Fibroblast of skin of left biceps (primary cell): ENCODE results near the gene SGCD.
"Not testable (repeated sequence)": the region's sequence is repeated elsewhere in the genome, so short reads cannot be mapped to it uniquely, and the experiment has no call there.

Experiments used
- DNase-seq, 2 experiments: peaks; one replicate each; pipeline ENCODE4 v3.0.0-alpha.2; 2013; ENCODE audit warnings: low read depth in 2 of 2

Gene SGCD

DNA sequence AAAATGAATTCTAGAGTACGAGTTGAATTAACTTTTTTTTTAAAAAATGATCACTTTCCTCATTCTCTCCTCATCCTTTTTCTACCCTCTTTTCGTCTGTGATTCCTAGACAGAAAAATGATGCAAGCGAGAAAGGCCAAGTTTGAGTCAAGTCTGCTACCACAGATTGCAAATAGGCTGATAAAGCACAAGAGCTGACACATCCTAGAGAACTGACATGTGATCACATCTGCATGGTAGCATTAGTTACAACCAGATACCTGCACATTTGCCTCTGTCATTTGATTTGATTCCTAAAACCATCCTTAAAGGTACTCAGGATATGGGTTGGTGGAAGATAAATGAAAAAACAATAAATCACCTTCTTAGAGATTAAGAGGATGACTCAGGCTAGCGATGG lies 297.7 kb downstream of the SGCD start:
- no peak for DNase-seq

- no peak for DNase-seq
These were observed 301.5 kb downstream of the SGCD start for GRCh38 chr5:156628421-156628820.

DNA sequence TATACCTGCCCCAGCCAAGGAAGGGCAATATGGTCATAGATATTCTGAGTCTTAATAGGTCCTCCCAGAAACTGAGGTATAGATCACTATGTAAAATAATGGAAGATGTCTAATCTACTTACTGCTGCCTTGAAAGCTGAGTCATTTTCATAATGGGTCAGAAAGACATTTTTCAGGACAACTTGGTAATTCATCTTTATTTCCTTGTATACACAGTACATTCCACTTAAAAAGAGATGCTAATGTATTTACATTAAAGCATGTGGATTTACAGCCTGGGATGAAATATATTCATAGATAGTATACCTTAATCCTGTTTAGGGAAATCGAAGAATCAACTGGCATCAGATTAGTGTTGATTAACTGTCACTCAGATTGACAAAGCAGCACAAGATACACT lies 304.0 kb downstream of the SGCD start:
- DNase-seq, result no peak

- no peak for DNase-seq
These were observed 307.3 kb downstream of the SGCD start for GRCh38 chr5:156634301-156634700.

GRCh38 chr5:156640691-156641241 lies 313.8 kb downstream of the SGCD start:
- peak; percentile 77 to 79 for DNase-seq

- no peak for DNase-seq
These were observed 314.7 kb downstream of the SGCD start for GRCh38 chr5:156641686-156642085.

DNA sequence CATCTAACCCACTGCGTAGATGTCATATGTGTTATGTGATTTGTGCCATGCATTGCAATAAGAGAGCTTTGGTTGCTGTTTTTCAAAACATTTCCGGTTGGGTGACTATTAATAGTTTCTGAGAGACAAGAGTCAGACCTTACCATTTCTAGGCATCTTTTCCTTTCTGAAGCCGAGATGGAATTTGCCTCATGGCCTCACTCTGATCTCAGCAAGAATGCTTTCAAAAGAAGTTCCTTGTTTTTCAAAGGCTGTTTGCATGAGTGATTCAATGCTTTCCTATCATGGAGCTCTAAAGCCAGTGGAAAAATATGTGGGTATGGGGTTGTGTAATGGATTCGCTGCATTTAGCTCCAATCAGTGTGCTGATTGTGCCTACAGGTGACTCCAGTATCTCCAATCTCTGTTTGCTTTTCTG lies 320.1 kb downstream of the SGCD start:
- no peak for DNase-seq

DNA sequence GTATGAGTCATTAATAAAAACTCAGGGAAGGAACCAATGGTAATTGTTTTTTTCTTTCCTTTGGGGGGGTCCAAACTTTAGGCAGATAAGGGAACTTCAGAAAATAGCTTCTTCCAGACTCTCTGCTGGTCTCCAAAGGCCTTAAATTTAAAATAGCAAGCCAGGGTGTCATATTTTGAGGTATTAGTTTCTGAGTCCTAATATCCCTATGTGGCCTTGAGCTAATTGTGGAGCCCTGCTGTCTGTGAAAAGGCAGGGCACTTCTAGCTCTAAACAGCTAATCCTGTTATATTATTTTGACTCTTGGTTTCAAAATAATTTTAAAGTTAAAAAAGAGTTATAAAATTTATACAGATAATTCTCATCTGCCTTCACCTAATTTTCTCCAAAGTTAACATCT lies 327.5 kb downstream of the SGCD start:
- DNase-seq, result no peak

DNA sequence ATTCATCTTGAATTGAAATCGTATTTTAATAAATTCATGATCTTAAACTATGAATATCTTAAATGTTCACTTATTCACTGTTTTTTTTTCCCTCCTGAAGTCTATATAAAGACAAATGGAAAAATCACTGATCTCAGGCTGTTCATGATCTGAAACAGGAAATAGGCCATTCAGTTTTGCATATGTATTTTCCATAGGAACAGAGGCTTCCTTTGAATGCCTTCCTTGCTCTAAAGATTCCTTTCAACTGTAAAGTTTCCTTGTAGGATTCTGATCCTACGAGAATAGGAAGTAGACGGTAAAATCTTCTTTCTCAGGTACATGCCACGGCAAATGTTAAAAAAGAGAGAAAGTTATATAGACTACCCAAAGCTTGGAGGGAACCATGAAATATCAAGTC lies 328.8 kb downstream of the SGCD start:
- no peak for DNase-seq

GRCh38 chr5:156664832-156665231 lies 337.9 kb downstream of the SGCD start:
- not testable (repeated sequence) for DNase-seq

DNA sequence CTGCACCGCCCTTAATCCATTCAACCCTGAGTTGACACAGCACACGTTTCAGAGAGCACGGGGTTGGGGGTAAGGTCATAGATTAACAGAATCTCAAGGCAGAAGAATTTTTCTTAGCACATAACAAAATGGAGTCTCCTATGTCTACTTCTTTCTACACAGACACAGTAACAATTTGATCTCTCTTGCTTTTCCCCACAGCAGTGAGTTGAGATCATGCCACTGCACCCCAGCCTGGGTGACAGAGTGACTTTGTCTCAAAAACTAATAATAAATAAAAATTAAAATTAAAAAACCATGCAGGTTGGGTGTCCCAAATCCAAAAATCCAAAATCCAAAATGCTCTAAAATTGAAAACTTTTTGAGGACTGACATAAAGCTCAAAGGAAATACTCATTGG lies 339.7 kb downstream of the SGCD start:
- not testable (repeated sequence) for DNase-seq

DNA sequence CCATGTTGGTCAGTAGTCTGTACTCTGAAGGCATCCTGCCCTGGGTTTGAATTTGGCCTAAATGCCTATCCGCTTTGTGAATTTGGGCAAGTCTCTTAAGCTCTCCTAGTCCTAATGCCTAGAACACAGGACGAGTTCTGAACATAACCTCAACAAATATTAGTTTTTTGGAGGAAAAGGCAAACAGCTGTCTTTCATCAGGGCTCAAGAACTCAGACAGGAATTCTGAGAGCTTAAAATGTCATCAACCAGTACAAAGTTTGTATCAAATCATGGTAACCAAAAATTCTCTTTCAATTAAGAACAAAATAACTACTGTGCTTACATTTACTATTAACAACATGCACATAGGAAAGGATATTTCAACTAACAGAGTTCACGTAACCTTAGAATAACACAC lies 340.7 kb downstream of the SGCD start:
- DNase-seq, result no peak

- no peak for DNase-seq
These were observed 342.5 kb downstream of the SGCD start for GRCh38 chr5:156669416-156669815.

DNA sequence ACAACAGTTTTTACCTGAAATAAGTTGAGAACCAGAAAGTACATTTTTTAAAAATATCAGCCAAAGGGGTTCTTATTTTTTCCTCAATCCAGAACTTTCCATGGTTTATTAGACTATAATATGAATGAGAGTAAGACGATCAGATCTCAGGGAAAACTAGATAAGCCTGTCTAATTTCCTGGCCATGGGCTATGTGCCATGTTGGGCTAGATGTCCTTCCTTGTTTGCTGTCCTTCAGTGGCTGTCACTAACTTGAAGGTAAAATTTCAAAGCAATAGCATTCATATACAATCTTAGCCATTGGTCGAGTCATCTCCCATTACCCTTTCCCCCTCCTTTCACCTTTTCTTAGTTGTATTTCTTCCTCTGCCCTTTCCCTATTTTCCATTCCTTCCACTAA lies 343.7 kb downstream of the SGCD start:
- no peak for DNase-seq

DNA sequence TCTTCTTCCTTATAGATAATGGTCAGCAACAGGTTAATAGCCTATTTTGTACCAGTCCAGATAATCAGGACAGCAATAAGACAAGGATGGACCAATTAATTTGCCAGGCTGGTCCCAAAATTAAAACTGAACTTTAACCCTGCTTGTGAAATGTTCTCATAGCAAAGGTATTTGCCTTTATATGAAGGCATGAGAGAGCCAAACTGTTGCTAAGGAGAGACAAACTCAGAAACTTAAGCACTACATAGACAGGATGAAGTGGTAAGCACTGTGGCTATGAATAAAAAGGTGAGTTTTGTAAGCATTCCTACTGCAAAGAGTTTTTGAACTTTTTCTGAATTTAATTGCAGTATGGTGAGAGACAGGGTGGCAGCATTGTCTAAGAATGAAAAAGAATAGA lies 348.4 kb downstream of the SGCD start:
- DNase-seq, result no peak

DNA sequence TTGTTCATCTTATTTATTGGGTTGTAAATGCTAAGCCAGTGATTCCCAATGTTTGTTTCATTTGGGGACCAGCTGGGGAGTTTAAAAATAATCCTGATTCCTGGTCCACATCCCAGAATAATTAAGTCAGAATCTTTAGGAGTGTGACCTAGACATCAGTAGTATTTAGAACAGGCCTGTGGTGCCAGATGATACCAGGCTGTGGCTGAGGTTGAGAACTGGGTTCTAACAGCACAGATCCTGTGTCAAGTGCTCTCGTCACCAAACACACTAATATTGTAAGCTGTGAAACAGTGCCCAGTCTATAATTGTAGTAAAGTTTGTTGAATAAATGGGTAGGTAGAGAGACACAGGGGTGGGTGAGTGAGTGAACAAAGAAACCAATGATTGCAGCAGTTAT lies 351.0 kb downstream of the SGCD start:
- no peak for DNase-seq

- no peak for DNase-seq
These were observed 351.5 kb downstream of the SGCD start for GRCh38 chr5:156678484-156678883.

- no peak for DNase-seq
These were observed 353.9 kb downstream of the SGCD start for GRCh38 chr5:156680831-156681230.

DNA sequence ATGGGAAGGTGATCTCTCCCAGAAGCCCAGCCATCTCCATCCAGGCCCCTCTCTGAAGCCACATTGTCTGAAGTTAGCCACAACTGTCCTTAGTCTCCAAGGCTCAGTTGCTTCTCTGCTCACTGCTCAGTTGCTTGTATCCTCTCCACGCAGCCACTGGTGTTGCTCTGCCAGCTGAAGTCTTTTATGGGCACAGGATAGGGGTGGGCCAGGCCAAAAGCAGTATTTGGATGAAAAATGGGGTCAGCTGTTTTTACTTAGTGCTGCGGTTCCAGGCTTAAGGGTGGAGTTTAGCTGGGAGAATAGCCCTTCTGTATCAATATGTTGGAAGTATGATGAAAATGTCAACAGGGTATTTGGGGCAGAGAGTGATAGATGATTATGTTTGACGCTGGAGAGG lies 354.3 kb downstream of the SGCD start:
- no peak for DNase-seq

GRCh38 chr5:156682971-156683370 lies 356.0 kb downstream of the SGCD start:
- DNase-seq, result no peak

DNA sequence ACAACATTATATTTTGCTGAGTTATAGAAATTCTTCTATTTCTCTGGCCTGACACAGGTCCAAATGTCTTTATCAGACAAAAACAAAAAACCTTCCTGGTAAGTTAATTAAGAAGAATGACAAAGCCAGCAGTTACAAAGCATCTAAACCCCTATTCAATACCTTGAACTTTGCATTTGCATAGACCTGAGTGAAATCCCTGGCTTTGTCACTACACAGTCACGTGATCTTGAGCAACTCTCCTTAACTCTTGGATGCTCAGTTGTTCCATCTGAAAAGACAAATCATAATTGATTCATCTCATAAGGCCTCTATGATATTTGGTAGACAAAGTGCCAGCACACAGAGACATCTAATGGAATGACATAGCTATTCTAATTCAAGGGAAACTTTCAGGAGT lies 356.5 kb downstream of the SGCD start:
- no peak for DNase-seq

GRCh38 chr5:156684216-156684615 lies 357.3 kb downstream of the SGCD start:
- no peak for DNase-seq

DNA sequence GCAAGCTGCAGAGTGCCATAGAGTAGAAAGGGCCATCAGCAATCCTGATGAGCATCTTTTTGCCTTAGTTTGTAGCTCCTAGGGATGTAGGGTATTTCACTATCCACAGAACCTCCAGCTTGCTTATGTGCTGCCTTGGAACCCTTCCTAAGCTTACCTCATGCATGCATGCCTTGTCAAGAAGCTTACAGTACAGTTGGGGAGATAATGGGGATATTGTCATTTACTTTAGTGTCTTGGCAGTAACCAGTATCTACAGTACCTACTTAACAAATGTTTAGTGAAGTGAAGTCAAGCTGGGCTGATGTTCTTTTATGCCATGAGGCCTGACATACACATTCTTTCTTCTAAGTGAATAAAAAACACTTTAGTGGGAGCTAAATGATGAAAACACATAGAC lies 358.5 kb downstream of the SGCD start:
- DNase-seq, result no peak

GRCh38 chr5:156686380-156686779 lies 359.4 kb downstream of the SGCD start:
- no peak for DNase-seq

DNA sequence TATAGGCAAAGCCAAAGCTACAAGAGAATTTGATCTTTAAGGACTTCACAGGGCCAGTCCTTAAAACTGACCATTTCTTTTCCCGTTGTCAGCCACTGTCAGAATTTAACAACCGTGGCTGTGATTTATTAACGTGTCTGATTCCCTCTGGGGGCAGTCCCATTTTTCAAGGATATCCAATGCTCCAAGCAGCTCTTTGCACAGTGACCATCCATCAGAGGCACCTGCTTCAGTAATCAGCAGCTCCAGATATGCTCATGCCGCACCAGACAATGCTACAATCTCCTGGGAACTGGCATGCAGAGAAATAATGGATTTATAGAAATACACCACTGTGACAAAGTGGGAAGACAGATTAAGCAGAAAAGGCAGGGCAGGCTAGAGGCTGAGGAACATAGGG lies 359.8 kb downstream of the SGCD start:
- DNase-seq, result no peak
